GM10266 (cell line): ENCODE results near the gene PRR35.

ENCODE experiments used
- DNase-seq: peaks from one replicate; pipeline ENCODE4 v3.0.0; 2012; ENCODE audit errors: extremely low spot score
- TF ChIP-seq, protein P1 (sequence below): IDR thresholded peaks from 2 replicates; pipeline ENCODE4 v1.5.1; 2012; ENCODE audit warnings: mild to moderate bottlenecking, low read depth; ENCODE audit not compliant: control insufficient read depth, insufficient read depth; ENCODE audit errors: missing control alignments

Gene PRR35

DNA sequence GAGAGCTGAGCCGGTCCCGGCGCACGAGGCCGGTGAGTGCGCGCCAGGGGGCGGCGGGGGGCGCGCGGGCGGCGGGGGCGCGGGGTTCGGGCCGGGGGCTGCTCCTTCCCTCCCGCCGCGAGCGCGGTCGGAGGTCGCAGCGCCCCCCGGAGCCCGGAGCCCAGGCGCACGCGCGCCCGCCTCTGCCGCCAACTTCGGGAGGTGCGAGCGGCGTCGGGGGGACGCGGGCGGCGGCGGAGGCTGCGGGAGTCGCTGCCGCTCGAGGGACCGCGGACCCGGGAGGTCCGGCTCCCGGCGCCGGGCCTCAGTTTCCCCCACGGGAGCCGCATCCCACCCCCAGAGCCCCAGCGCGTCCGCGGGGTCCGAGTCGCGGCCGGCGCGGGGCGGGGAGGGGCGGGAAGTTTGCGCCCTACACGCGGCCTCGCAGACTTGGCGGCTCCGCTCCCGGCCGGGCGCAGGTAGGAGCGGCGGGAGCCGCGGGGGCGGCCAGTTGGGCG, at the start of gene PRR35:
Gene PRR35 (plus strand): TSS at position 191 of the 497 bp plus-strand sequence. CDS start 2,901 bp downstream, outside the sequence.
- TF ChIP-seq, protein P1, sequence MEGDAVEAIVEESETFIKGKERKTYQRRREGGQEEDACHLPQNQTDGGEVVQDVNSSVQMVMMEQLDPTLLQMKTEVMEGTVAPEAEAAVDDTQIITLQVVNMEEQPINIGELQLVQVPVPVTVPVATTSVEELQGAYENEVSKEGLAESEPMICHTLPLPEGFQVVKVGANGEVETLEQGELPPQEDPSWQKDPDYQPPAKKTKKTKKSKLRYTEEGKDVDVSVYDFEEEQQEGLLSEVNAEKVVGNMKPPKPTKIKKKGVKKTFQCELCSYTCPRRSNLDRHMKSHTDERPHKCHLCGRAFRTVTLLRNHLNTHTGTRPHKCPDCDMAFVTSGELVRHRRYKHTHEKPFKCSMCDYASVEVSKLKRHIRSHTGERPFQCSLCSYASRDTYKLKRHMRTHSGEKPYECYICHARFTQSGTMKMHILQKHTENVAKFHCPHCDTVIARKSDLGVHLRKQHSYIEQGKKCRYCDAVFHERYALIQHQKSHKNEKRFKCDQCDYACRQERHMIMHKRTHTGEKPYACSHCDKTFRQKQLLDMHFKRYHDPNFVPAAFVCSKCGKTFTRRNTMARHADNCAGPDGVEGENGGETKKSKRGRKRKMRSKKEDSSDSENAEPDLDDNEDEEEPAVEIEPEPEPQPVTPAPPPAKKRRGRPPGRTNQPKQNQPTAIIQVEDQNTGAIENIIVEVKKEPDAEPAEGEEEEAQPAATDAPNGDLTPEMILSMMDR = no peak
- no peak for DNase-seq

DNA sequence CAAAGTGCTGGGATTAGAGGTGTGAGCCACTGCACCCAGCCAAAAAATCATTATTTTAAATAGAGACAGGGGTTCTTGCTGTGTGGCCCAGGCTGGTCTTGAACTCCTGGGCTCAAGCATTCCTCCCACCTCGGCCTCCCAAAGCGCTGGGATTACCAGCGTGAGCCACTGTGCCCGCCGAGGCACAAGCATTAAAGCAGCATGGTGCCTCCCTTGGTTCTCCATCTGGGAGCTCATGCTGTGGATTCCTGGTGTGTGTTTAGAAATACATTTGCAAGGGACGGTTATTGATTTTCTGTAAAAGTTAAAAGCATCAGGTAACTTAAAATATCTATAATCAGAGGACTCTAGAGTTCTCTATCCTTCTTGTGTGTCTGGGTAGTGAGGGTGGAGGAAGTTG, 47.4 kb upstream of the PRR35 start:
- TF ChIP-seq, protein P1 = no peak

DNA sequence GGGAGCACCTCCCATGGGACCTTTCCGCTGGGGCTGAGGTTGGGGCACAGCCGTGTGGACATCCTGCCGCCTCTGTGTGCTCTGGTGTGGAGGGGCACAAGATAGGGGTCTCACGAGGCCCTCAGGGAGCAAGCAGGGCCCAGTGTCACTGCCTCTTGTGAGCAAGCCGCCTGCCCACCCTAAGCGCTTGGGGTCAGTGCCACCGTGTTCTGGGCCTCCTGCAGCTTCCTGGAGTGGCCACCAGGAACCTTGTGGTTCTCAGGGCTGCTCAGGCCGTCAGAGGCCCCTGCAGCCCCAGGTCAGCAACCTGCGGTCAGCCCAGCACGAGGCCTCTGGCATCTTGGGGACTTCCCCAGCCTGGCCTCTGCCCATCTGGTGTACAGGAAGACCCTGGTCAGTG, 46.2 kb upstream of the PRR35 start:
- TF ChIP-seq, protein P1 = no peak
- no peak for DNase-seq

More for the DNA sequence above, 47.4 kb upstream of the PRR35 start:
- DNase-seq = no peak

DNA sequence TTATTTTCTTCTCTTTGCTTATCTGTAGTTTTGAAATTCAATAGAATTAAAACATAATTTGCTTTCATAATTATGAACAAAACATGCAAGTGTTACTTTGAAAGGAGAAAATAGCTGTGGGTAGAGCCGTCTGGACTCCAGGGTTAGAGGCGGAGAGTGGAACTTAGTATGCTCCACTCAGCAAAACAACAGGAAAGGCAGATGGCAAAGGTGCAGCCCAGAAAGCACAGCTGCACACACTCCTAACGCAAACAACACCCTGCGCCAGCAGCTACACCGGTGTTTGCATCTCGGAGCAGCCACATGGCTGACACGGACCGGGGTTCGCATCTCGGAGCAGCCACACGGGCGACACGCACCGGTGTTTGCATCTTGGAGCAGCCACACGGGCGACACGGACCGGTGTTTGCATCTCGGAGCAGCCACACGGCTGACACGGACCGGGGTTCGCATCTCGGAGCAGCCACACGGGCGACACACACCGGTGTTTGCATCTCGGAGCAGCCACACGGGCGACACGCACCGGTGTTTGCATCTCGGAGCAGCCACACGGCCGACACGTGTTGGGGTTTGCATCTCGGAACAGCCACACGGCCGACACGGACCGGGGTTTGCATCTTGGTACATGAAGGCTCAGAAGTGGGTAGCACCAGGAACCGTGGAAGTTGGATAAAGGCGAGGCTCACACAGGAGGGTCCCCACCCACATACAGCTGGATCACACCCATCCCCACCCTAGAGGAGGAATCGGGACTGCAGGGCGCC, 44.8 kb upstream of the PRR35 start:
- TF ChIP-seq, protein P1 = no peak
- no peak for DNase-seq

DNA sequence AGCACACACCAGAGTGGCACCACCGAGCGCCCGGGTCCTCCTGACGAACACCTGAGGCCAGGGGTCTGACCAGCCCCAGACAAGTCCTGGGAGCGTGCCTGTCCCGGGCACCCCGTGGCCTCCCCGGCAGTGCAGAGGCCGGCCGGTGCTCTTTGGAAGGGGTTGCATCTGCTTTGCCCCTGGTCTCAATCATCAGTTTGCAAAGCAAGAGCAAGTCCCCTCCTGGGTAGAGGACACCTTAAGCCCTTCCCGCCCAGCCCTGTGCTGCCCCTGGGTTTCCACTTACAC, 44.3 kb upstream of the PRR35 start:
- TF ChIP-seq, protein P1 = no peak
- DNase-seq = no peak

DNA sequence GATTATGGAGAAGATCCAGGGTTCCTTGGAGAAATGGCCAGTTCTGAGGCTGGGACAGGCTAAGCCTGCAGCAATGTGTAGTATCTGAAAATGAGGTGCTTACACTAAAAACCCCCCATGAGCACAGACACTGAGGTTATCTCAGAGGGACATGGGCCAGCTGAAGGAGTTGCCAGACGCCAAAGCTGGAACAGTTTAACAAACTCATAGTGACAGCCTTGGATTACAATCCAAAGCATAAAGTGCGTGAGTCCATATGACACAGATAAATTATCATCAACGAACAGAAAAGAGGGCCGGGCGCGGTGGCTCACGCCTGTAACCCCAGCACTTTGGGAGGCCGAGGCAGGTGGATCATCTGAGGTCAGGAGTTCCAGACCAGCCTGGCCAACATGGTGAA, 43.9 kb upstream of the PRR35 start:
- no peak for DNase-seq
- TF ChIP-seq, protein P1 = no peak

DNA sequence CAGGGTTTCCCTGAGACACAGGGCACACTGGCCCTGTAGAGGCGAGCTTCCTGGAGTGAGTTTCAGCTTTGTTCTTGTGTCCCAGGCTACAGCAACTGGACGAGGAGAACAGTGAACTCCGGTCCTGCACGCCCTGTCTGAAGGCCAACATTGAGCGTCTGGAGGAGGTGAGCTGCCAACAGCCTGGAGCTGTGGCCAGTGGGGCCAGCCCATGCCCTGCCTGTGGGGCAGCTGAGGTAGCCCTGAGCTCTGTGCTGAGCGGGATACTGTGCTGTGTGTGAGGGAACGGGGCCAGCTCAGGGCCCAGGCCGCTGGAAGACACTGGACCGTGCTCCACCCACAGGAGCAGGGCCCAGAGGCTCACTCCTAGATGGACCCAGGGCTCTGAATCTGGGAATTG, 41.3 kb upstream of the PRR35 start:
- TF ChIP-seq, protein P1 = no peak
- DNase-seq = no peak
